Measurements from ENCODE around the gene FERMT2. TPM values are rescaled to one million over a fixed set of nuclear protein-coding genes. Genes with fewer than 3 reads are reported as not detected.

FERMT2 gene
- total RNA-seq, 1 donor from 2014 or later = 98.6 TPM

- Histone ChIP-seq H3K9ac (ENCODE audit: low read depth in 1 of 3, low read length in 3 of 3) (no peak overlapping the region), H3K27me3 (ENCODE audit: control insufficient read depth in 3 of 3, insufficient read depth in 3 of 3, low read length in 3 of 3) (no peaks in the 10 kb centered on the region), H3K4me3 (ENCODE audit: low read length in 3 of 3) (no peak overlapping the region), H3K36me3 (ENCODE audit: control insufficient read depth in 3 of 3, insufficient read depth in 3 of 3, low read length in 3 of 3) (peaks cover 2 to 18% (median 8%) of the 10 kb centered on the region in 3 donors), H3K9me3 (ENCODE audit: control insufficient read depth in 3 of 3, low read length in 3 of 3) (no peaks in the 10 kb centered on the region), H3K4me1 (ENCODE audit: control insufficient read depth in 3 of 3, insufficient read depth in 3 of 3, low read length in 3 of 3) (no peaks in the 10 kb centered on the region), H3K27ac (ENCODE audit: low read depth, low read length) (no peak overlapping the region)
Observed at GRCh38 chr14:52888839-52889838, 61.7 kb downstream of the FERMT2 start.

DNA sequence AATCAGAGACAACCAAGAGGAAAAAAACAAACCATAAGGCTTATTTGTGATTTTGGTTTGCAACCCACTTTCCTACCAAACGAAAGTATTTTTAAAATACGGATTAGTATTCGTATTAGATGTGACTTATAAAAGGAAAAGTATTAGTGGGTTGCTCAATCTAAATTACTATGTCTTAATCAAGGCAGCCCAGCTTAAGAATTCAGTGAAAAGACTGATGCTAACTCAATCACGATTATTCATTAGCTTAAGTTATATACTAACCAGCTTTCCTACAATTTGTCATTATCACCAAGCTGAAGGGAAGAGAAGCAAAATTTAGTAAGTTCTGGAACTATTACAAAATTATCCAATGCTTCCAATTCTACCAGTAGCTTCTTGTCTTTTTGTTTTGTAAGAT is 62.7 kb downstream of the FERMT2 start:
- no peak overlapping the region for H3K27ac ChIP-seq (ENCODE audit: low read depth, low read length)
- H3K9ac ChIP-seq (ENCODE audit: low read depth in 1 of 3, low read length in 3 of 3) = no peak overlapping the region
- H3K4me3 ChIP-seq (ENCODE audit: low read length in 3 of 3) = no peak overlapping the region
- H3K9me3 ChIP-seq (ENCODE audit: control insufficient read depth in 3 of 3, low read length in 3 of 3) = no peaks in the 10 kb centered on the region
- no peaks in the 10 kb centered on the region for H3K27me3 ChIP-seq (ENCODE audit: control insufficient read depth in 3 of 3, insufficient read depth in 3 of 3, low read length in 3 of 3)
- H3K36me3 ChIP-seq (ENCODE audit: control insufficient read depth in 3 of 3, insufficient read depth in 3 of 3, low read length in 3 of 3) = peaks cover 2 to 23% (median 12%) of the 10 kb centered on the region in 3 donors
- H3K4me1 ChIP-seq (ENCODE audit: control insufficient read depth in 3 of 3, insufficient read depth in 3 of 3, low read length in 3 of 3) = no peaks in the 10 kb centered on the region

DNA sequence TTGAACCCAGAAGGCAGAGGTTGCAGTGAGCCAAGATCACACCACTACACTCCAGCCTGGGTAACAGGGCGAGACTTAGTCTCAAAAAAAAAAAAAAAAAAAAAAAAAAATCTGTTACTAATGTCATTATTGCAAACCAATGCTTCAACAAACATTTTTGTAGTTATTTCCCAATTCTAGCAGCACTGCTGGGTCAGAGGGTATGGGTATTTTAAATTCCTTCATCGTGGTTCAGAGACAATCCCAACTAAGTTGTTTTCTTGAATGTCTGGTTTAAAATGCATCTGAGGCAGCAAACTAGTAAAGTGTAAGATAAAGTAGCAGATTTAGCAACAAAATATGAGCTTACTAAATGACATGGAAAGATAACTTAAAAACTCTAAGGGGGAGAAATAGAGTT is 65.6 kb downstream of the FERMT2 start:
- peaks cover 2 to 10% (median 4%) of the 10 kb centered on the region in 3 donors for H3K36me3 ChIP-seq (ENCODE audit: control insufficient read depth in 3 of 3, insufficient read depth in 3 of 3, low read length in 3 of 3)
- no peaks in the 10 kb centered on the region for H3K27me3 ChIP-seq (ENCODE audit: control insufficient read depth in 3 of 3, insufficient read depth in 3 of 3, low read length in 3 of 3)
- no peak overlapping the region for H3K4me3 ChIP-seq (ENCODE audit: low read length in 3 of 3)
- H3K4me1 ChIP-seq (ENCODE audit: control insufficient read depth in 3 of 3, insufficient read depth in 3 of 3, low read length in 3 of 3) = peaks cover 0 to 4% (median 0%) of the 10 kb centered on the region in 3 donors
- no peaks in the 10 kb centered on the region for H3K9me3 ChIP-seq (ENCODE audit: control insufficient read depth in 3 of 3, low read length in 3 of 3)
- H3K9ac ChIP-seq (ENCODE audit: low read depth in 1 of 3, low read length in 3 of 3) = no peak overlapping the region
- H3K27ac ChIP-seq (ENCODE audit: low read depth, low read length) = no peak overlapping the region

DNA sequence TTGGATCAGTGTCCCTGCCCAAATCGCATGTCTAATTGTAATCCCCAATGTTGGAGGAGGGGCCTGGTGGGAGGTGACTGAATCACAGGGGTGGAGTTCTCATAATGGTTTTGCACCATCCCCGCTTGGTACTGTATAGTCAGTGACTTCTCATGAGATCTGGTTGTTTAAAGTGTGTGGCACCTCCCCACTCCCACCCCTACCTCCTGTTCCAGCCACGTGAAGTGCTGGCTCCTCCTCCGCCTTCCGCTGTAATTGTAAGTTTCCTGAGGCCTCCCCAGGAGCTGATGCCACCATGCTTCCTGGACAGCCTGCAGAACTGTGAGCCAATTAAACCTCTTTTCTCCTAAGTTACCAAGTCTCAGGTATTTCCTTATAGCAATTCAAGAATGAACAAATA is 67.2 kb downstream of the FERMT2 start:
- no peak overlapping the region for H3K9ac ChIP-seq (ENCODE audit: low read depth in 1 of 3, low read length in 3 of 3)
- peaks cover 4 to 8% (median 6%) of the 10 kb centered on the region in 3 donors for H3K36me3 ChIP-seq (ENCODE audit: control insufficient read depth in 3 of 3, insufficient read depth in 3 of 3, low read length in 3 of 3)
- H3K27ac ChIP-seq (ENCODE audit: low read depth, low read length) = no peak overlapping the region
- peaks cover 0 to 4% (median 0%) of the 10 kb centered on the region in 3 donors for H3K4me1 ChIP-seq (ENCODE audit: control insufficient read depth in 3 of 3, insufficient read depth in 3 of 3, low read length in 3 of 3)
- H3K4me3 ChIP-seq (ENCODE audit: low read length in 3 of 3) = no peak overlapping the region
- H3K27me3 ChIP-seq (ENCODE audit: control insufficient read depth in 3 of 3, insufficient read depth in 3 of 3, low read length in 3 of 3) = no peaks in the 10 kb centered on the region
- no peaks in the 10 kb centered on the region for H3K9me3 ChIP-seq (ENCODE audit: control insufficient read depth in 3 of 3, low read length in 3 of 3)

GRCh38 chr14:52882824-52883223 is 68.0 kb downstream of the FERMT2 start:
- H3K27me3 ChIP-seq (ENCODE audit: control insufficient read depth in 3 of 3, insufficient read depth in 3 of 3, low read length in 3 of 3) = no peaks in the 10 kb centered on the region
- no peak overlapping the region for H3K27ac ChIP-seq (ENCODE audit: low read depth, low read length)
- H3K9ac ChIP-seq (ENCODE audit: low read depth in 1 of 3, low read length in 3 of 3) = no peak overlapping the region
- H3K36me3 ChIP-seq (ENCODE audit: control insufficient read depth in 3 of 3, insufficient read depth in 3 of 3, low read length in 3 of 3) = peaks cover 4 to 8% (median 6%) of the 10 kb centered on the region in 3 donors
- H3K4me1 ChIP-seq (ENCODE audit: control insufficient read depth in 3 of 3, insufficient read depth in 3 of 3, low read length in 3 of 3) = peaks cover 0 to 4% (median 0%) of the 10 kb centered on the region in 3 donors
- H3K9me3 ChIP-seq (ENCODE audit: control insufficient read depth in 3 of 3, low read length in 3 of 3) = no peaks in the 10 kb centered on the region
- H3K4me3 ChIP-seq (ENCODE audit: low read length in 3 of 3) = no peak overlapping the region

- H3K9me3 ChIP-seq (ENCODE audit: control insufficient read depth in 3 of 3, low read length in 3 of 3) = no peaks in the 10 kb centered on the region
- H3K36me3 ChIP-seq (ENCODE audit: control insufficient read depth in 3 of 3, insufficient read depth in 3 of 3, low read length in 3 of 3) = peaks cover 4 to 24% (median 13%) of the 10 kb centered on the region in 3 donors
- no peak overlapping the region for H3K4me3 ChIP-seq (ENCODE audit: low read length in 3 of 3)
Observed at GRCh38 chr14:52879958-52880357, 70.9 kb downstream of the FERMT2 start.

DNA sequence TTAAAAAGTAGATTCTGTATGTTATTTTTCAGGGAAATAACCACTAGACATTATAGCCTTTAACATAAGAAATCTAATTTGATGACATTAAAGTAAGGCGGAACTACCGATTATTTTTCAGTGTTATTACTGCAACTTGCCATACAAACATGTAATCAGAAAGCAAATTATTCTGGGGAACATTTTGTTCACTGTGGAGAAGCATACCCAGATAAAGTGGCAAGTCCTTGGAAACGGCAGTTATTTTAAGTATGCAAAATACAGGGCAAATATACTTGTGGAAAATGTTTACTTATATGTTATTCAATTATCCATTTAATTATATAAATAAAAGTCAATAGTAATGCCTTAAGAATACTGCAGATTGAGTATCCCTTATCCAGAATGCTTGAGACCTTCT is 71.9 kb downstream of the FERMT2 start:
- Histone ChIP-seq H3K27ac (ENCODE audit: low read depth, low read length) (no peak overlapping the region), H3K9ac (ENCODE audit: low read depth in 1 of 3, low read length in 3 of 3) (no peak overlapping the region), H3K27me3 (ENCODE audit: control insufficient read depth in 3 of 3, insufficient read depth in 3 of 3, low read length in 3 of 3) (no peaks in the 10 kb centered on the region), H3K36me3 (ENCODE audit: control insufficient read depth in 3 of 3, insufficient read depth in 3 of 3, low read length in 3 of 3) (peaks cover 4 to 31% (median 14%) of the 10 kb centered on the region in 3 donors), H3K9me3 (ENCODE audit: control insufficient read depth in 3 of 3, low read length in 3 of 3) (no peaks in the 10 kb centered on the region), H3K4me1 (ENCODE audit: control insufficient read depth in 3 of 3, insufficient read depth in 3 of 3, low read length in 3 of 3) (peaks cover 0 to 4% (median 0%) of the 10 kb centered on the region in 3 donors), H3K4me3 (ENCODE audit: low read length in 3 of 3) (no peak overlapping the region)

More at GRCh38 chr14:52879958-52880357, 70.9 kb downstream of the FERMT2 start:
- H3K27me3 ChIP-seq (ENCODE audit: control insufficient read depth in 3 of 3, insufficient read depth in 3 of 3, low read length in 3 of 3) = no peaks in the 10 kb centered on the region
- H3K27ac ChIP-seq (ENCODE audit: low read depth, low read length) = no peak overlapping the region
- peaks cover 0 to 4% (median 0%) of the 10 kb centered on the region in 3 donors for H3K4me1 ChIP-seq (ENCODE audit: control insufficient read depth in 3 of 3, insufficient read depth in 3 of 3, low read length in 3 of 3)
- H3K9ac ChIP-seq (ENCODE audit: low read depth in 1 of 3, low read length in 3 of 3) = no peak overlapping the region

- H3K9me3 ChIP-seq (ENCODE audit: control insufficient read depth in 3 of 3, low read length in 3 of 3) = no peaks in the 10 kb centered on the region
- H3K36me3 ChIP-seq (ENCODE audit: control insufficient read depth in 3 of 3, insufficient read depth in 3 of 3, low read length in 3 of 3) = peaks cover 5 to 31% (median 14%) of the 10 kb centered on the region in 3 donors
- peaks cover 0 to 4% (median 0%) of the 10 kb centered on the region in 3 donors for H3K4me1 ChIP-seq (ENCODE audit: control insufficient read depth in 3 of 3, insufficient read depth in 3 of 3, low read length in 3 of 3)
- no peak overlapping the region for H3K27ac ChIP-seq (ENCODE audit: low read depth, low read length)
- H3K9ac ChIP-seq (ENCODE audit: low read depth in 1 of 3, low read length in 3 of 3) = no peak overlapping the region
- no peaks in the 10 kb centered on the region for H3K27me3 ChIP-seq (ENCODE audit: control insufficient read depth in 3 of 3, insufficient read depth in 3 of 3, low read length in 3 of 3)
- no peak overlapping the region for H3K4me3 ChIP-seq (ENCODE audit: low read length in 3 of 3)
Observed at GRCh38 chr14:52878469-52878868, 72.4 kb downstream of the FERMT2 start.

DNA sequence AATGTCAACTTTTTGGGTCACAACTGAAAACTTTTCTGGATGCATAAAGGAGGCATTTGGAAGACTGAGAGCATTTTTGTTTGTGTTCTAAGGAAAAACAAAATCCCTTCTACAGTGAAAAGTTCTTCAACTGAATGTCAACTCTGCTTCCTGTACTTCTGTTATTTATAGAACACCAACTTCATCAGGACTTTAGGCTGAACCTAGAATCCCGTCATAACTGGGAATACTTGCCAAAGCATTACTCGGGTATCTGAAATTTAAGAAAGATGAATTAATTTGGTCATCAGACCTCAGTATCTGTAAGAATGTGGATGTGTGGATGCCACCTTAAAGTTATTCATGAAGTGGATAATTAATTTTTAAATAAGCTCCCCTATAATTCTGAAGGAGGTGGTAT is 73.2 kb downstream of the FERMT2 start:
- Histone ChIP-seq H3K4me1 (ENCODE audit: control insufficient read depth in 3 of 3, insufficient read depth in 3 of 3, low read length in 3 of 3) (peaks cover 0 to 4% (median 0%) of the 10 kb centered on the region in 3 donors), H3K9ac (ENCODE audit: low read depth in 1 of 3, low read length in 3 of 3) (no peak overlapping the region), H3K27ac (ENCODE audit: low read depth, low read length) (no peak overlapping the region), H3K27me3 (ENCODE audit: control insufficient read depth in 3 of 3, insufficient read depth in 3 of 3, low read length in 3 of 3) (no peaks in the 10 kb centered on the region), H3K4me3 (ENCODE audit: low read length in 3 of 3) (no peak overlapping the region), H3K9me3 (ENCODE audit: control insufficient read depth in 3 of 3, low read length in 3 of 3) (no peaks in the 10 kb centered on the region), H3K36me3 (ENCODE audit: control insufficient read depth in 3 of 3, insufficient read depth in 3 of 3, low read length in 3 of 3) (peaks cover 13 to 37% (median 22%) of the 10 kb centered on the region in 3 donors)

DNA sequence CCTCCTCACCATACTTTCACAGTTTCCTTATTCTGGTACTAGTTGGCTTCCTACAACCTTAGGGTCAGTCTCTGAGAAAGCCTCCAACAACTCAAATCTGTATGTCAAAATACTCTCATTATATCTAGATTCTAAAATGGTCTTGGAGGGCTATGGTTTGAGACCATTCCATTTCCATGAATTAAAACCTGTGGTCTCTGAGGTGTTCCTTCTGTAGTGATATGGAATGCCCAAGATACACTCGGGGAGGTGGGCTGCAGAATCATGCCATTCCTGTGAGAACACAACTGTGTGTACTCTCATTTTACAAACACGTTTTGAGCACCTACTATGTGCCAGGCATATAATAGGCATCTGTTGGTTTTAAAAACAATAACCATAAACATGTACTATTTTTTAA is 74.0 kb downstream of the FERMT2 start:
- H3K4me1 ChIP-seq (ENCODE audit: control insufficient read depth in 3 of 3, insufficient read depth in 3 of 3, low read length in 3 of 3) = peaks cover 0 to 4% (median 0%) of the 10 kb centered on the region in 3 donors

More for the DNA sequence above, 74.0 kb downstream of the FERMT2 start:
- Histone ChIP-seq H3K27me3 (ENCODE audit: control insufficient read depth in 3 of 3, insufficient read depth in 3 of 3, low read length in 3 of 3) (no peaks in the 10 kb centered on the region), H3K27ac (ENCODE audit: low read depth, low read length) (no peak overlapping the region), H3K9ac (ENCODE audit: low read depth in 1 of 3, low read length in 3 of 3) (no peak overlapping the region), H3K9me3 (ENCODE audit: control insufficient read depth in 3 of 3, low read length in 3 of 3) (no peaks in the 10 kb centered on the region), H3K36me3 (ENCODE audit: control insufficient read depth in 3 of 3, insufficient read depth in 3 of 3, low read length in 3 of 3) (peaks cover 16 to 45% (median 30%) of the 10 kb centered on the region in 3 donors), H3K4me3 (ENCODE audit: low read length in 3 of 3) (no peak overlapping the region)

All from skeletal muscle tissue (tissue), 4 donors.